GM18498 (cell line): Measurements from ENCODE around the gene SMCP.

Experiments used
- ATAC-seq: cut with Tn5 transposase; IDR thresholded peaks from one replicate; pipeline ENCODE4 v1.9.1; 2021; ENCODE audit warnings: mild to moderate bottlenecking, moderate library complexity; ENCODE audit not compliant: unreplicated experiment

The SMCP gene

GRCh38 chr1:152886085-152886484 lies 8.0 kb downstream of the SMCP start:
- ATAC-seq = no peak

- ATAC-seq = no peak
These were observed 8.8 kb downstream of the SMCP start for GRCh38 chr1:152886758-152887409.

GRCh38 chr1:152888126-152888525 lies 10.0 kb downstream of the SMCP start:
- no peak for ATAC-seq

GRCh38 chr1:152899027-152899426 lies 20.9 kb downstream of the SMCP start:
- no peak for ATAC-seq

GRCh38 chr1:152899883-152900282 lies 21.8 kb downstream of the SMCP start:
- no peak for ATAC-seq

- ATAC-seq = no peak
These were observed 23.5 kb downstream of the SMCP start for GRCh38 chr1:152901631-152902030.

GRCh38 chr1:152902636-152903035 lies 24.5 kb downstream of the SMCP start:
- no peak for ATAC-seq

GRCh38 chr1:152904688-152905440 lies 26.7 kb downstream of the SMCP start:
- no peak for ATAC-seq

GRCh38 chr1:152906023-152906565 lies 28.0 kb downstream of the SMCP start:
- no peak for ATAC-seq

GRCh38 chr1:152907686-152908601 lies 29.8 kb downstream of the SMCP start, which contains the start of gene IVL:
TSS of gene IVL (plus strand) at chr1:152908546. CDS start at chr1:152909798, 1,252 bp downstream.
- ATAC-seq = no peak

GRCh38 chr1:152909206-152909605 lies 31.1 kb downstream of the SMCP start:
- ATAC-seq = no peak

- no peak for ATAC-seq
These were observed 34.3 kb downstream of the SMCP start for GRCh38 chr1:152912471-152912870.

- ATAC-seq = no peak
These were observed 34.8 kb downstream of the SMCP start for GRCh38 chr1:152912900-152913299.

- ATAC-seq = no peak
These were observed 39.7 kb downstream of the SMCP start for GRCh38 chr1:152917794-152918193.

GRCh38 chr1:152919071-152919470 lies 40.9 kb downstream of the SMCP start:
- ATAC-seq = no peak

GRCh38 chr1:152924191-152924590 lies 46.1 kb downstream of the SMCP start:
- ATAC-seq = no peak

GRCh38 chr1:152926091-152926490 lies 48.0 kb downstream of the SMCP start:
- ATAC-seq = peak; percentile 69

GRCh38 chr1:152928671-152929070 lies 50.5 kb downstream of the SMCP start:
- no peak for ATAC-seq

- ATAC-seq = no peak
These were observed 54.2 kb downstream of the SMCP start for GRCh38 chr1:152932170-152932811.

- no peak for ATAC-seq
These were observed 55.1 kb downstream of the SMCP start for GRCh38 chr1:152933196-152933595.
